GM10266 (cell line): ENCODE results near the gene LBHD1.

Source experiments
- DNase-seq: peaks from one replicate; pipeline ENCODE4 v3.0.0; 2012; ENCODE audit errors: extremely low spot score
- TF ChIP-seq, protein P1 (sequence below): IDR thresholded peaks from 2 replicates; pipeline ENCODE4 v1.5.1; 2012; ENCODE audit warnings: mild to moderate bottlenecking, low read depth; ENCODE audit not compliant: control insufficient read depth, insufficient read depth; ENCODE audit errors: missing control alignments

The LBHD1 gene

DNA sequence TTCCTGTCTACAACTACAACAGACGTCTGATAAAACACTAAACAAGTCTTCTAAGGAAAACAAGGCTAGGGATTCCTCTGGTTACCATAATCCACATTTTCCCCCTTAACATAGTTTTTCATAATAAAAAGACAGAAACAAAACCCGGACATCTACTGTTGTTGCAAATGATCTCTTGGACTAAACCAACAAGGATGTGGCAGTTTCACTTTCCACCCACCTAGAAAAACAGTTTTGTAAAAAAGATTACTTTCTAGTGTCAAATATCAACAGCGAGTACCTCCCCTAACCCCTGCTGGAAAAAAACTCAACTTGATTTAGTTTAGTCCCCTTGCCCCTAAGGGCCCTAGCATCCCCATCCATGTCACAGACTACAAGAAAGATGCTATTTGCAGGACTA is 40.8 kb upstream of the LBHD1 start:
- TF ChIP-seq, protein P1, sequence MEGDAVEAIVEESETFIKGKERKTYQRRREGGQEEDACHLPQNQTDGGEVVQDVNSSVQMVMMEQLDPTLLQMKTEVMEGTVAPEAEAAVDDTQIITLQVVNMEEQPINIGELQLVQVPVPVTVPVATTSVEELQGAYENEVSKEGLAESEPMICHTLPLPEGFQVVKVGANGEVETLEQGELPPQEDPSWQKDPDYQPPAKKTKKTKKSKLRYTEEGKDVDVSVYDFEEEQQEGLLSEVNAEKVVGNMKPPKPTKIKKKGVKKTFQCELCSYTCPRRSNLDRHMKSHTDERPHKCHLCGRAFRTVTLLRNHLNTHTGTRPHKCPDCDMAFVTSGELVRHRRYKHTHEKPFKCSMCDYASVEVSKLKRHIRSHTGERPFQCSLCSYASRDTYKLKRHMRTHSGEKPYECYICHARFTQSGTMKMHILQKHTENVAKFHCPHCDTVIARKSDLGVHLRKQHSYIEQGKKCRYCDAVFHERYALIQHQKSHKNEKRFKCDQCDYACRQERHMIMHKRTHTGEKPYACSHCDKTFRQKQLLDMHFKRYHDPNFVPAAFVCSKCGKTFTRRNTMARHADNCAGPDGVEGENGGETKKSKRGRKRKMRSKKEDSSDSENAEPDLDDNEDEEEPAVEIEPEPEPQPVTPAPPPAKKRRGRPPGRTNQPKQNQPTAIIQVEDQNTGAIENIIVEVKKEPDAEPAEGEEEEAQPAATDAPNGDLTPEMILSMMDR: no peak
- no peak for DNase-seq

DNA sequence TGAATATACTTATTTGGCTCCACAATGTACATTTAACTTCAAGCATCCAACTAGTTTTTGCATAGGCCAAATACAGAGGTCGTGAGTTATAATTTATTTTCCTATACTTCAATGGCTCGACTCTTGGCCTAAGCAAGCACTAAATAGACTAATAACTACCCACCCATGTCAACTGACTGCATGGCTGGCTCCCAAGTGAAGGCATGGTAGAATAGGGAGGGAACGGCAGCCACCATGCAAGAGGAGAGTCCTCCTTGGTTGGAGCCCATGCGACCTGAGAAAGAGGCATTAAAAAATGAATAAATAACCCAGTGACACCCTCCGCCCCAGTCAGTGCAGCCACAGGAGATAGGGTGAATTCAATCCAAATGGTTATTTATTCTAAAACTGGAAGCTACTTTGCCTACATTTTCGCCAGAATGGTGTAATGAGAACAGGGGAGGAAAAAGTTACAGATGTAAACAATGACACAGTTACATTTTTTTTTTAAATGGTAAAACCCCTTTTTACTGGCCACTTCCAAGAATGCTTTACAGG is 40.3 kb upstream of the LBHD1 start:
- no peak for DNase-seq
- TF ChIP-seq, protein P1: no peak

DNA sequence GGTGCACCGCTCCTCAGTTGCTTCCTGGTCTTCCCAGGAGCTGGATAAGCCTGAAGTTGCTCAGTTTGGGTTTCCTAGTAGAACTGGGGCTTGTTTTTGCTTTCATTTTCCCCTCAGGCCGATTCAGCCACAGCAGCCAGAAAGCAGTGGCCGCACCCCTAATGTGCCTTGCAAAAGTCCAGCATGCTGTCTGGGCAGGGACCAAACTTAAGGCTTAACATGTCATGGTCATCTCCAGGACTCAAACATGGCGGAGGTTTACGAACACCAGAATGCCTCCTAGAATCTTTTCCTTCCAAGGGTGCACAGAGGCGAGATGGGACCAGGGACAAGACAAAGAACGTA is 37.9 kb upstream of the LBHD1 start:
- TF ChIP-seq, protein P1: no peak
- DNase-seq: no peak

DNA sequence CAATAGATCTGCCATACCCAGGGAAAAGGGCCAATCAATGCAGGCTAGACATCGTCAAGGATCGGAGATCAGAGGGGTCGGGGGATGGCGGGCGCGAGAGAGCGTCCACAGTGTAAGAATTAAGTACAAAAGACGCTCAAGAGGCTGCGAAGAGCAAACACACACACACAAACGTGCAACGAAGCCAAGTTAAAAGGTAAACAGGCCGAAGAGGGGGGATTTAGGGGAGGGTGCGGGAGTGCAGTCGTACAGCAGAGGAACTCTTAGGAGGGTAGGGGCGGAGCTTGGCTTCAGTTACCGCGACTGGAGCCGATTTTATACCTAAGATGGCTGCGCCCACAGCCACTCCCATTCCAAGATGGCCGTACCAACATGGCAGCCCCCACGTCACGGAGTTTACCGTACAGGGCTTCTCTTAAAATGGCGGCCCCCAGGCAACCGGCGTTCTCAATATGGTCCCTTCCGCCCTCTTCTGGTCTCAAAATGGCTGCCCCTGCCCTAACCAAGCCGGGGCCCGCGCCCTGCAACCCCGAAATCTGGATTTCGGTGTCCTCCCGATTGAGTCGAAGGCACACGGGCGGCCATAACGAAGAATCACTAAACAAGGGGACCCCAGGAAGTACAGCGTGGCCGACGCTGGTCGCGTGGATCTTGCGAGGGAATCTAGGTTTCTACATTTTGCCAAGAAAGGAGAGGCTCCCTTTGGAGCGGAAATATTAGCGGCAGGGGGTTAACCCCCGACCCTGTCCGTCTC is 37.4 kb upstream of the LBHD1 start:
- DNase-seq: peak; percentile 92
- TF ChIP-seq, protein P1: no peak

DNA sequence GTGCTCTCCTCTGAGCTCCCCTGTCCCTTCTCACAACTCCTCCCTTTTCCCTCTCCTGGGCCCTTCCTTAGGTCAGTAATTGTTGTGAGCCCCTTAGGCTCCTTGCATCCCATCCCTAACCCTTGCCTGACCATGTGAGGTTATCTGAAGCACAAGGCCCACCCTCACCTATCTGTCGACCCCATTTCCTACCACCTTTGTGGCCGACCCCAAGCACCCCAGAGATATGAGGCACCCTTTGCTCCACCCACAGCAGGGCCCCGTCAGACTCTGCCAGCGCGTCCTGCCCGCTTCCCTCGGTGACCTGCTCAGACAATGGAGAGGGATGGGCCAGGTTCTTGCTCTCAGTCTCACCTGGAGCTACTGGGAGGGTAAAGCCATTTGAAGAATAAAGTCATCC is 36.7 kb upstream of the LBHD1 start:
- no peak for DNase-seq
- TF ChIP-seq, protein P1: no peak

DNA sequence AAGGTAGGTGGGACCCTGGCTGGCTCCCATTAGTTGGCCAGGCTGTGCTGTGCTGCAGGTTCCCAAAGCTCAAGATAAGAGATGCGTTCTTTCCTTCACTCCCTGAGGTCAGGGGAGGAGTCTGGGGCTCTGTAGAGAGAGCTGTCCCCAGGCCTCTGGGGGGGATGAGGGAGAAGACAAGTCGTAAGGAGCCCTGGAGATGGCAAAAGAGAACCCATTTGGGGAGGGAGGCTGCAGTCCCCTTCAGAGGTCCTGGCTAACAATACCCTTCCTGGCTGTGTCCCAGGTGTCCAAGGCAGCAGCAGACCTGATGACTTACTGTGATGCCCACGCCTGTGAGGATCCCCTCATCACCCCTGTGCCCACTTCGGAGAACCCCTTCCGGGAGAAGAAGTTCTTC is 36.3 kb upstream of the LBHD1 start:
- DNase-seq: no peak
- TF ChIP-seq, protein P1: no peak

DNA sequence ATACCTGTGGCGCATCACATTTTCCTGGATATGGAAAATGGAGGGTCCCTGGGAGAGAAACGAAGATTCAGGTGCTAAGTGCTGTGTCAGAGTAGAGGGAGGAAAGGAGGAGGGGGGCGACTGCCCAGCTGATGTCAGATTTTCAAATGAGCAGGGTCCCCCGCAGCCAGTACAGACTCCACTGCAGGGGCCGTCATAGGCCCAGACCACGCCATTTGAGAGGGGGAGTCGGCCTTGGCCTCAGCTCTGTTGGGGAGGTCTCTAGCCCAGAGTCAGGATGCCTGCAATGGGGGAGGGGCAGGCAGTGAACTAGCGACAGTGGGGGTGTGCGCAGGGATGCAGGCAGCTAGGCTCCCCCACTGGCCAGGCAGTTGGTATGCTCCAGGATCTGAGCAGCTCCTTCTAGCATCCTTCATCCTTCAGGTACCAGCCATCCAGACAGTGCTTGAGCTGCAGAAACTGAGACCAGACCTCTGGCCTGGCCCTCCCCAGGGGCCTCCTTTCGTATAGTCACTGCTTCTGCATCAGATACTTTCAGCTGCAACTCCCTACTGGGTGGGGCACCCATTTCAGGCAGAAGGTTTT is 35.3 kb upstream of the LBHD1 start, which contains the start of the genes BSCL2 and GNG3:
Gene BSCL2, minus strand, starts transcription at position 148 of the 585 bp plus-strand sequence. CDS start 229 bp downstream, outside the sequence.
Gene GNG3, plus strand, starts transcription at position 400 of the 585 bp plus-strand sequence. CDS start 620 bp downstream, outside the sequence.
- TF ChIP-seq, protein P1: no peak
- no peak for DNase-seq
